ENCODE data around the gene CDKN1B. TPM values are rescaled to one million over a fixed set of nuclear protein-coding genes. Genes with fewer than 3 reads are reported as not detected.

CDKN1B gene
- polyA plus RNA-seq, 1 donor = 45.3 TPM

- DNase-seq (ENCODE audit: low read depth) = no peak
These were observed 15.7 kb upstream of the CDKN1B start for GRCh38 chr12:12701457-12701856.

- DNase-seq (ENCODE audit: low read depth) = peak; percentile 88
These were observed 12.5 kb upstream of the CDKN1B start for GRCh38 chr12:12704593-12705230.

- DNase-seq (ENCODE audit: low read depth) = no peak
These were observed 11.2 kb upstream of the CDKN1B start for GRCh38 chr12:12705838-12706520.

GRCh38 chr12:12713932-12714275 is 3.3 kb upstream of the CDKN1B start:
- no peak for DNase-seq (ENCODE audit: low read depth)

- DNase-seq (ENCODE audit: low read depth) = no peak
These were observed 2.7 kb upstream of the CDKN1B start for GRCh38 chr12:12714276-12715021.

GRCh38 chr12:12715128-12715458 is 2.1 kb upstream of the CDKN1B start:
- DNase-seq (ENCODE audit: low read depth) = no peak

GRCh38 chr12:12715459-12716150 is 1.6 kb upstream of the CDKN1B start:
- no peak for DNase-seq (ENCODE audit: low read depth)

GRCh38 chr12:12716151-12716792 is 896 bp upstream of the CDKN1B start:
- DNase-seq (ENCODE audit: low read depth) = no peak

- no peak for DNase-seq (ENCODE audit: low read depth)
These were observed 615 bp downstream of the CDKN1B start for GRCh38 chr12:12717586-12718380.

GRCh38 chr12:12718381-12718759 is 1.2 kb downstream of the CDKN1B start:
- DNase-seq (ENCODE audit: low read depth) = no peak

GRCh38 chr12:12718853-12719252 is 1.7 kb downstream of the CDKN1B start:
- DNase-seq (ENCODE audit: low read depth) = no peak

- DNase-seq (ENCODE audit: low read depth) = no peak
These were observed 2.3 kb downstream of the CDKN1B start for GRCh38 chr12:12719496-12719895.

GRCh38 chr12:12720052-12720451 is 2.9 kb downstream of the CDKN1B start:
- DNase-seq (ENCODE audit: low read depth) = no peak

- DNase-seq (ENCODE audit: low read depth) = no peak
These were observed 3.5 kb downstream of the CDKN1B start for GRCh38 chr12:12720672-12721161.

GRCh38 chr12:12721176-12721751 is 4.1 kb downstream of the CDKN1B start:
- no peak for DNase-seq (ENCODE audit: low read depth)

- no peak for DNase-seq (ENCODE audit: low read depth)
These were observed 4.8 kb downstream of the CDKN1B start for GRCh38 chr12:12721814-12722434.

GRCh38 chr12:12722435-12723148 is 5.4 kb downstream of the CDKN1B start:
- DNase-seq (ENCODE audit: low read depth) = no peak

GRCh38 chr12:12723149-12723680 is 6.0 kb downstream of the CDKN1B start:
- no peak for DNase-seq (ENCODE audit: low read depth)
